Osteoblast (primary cell): Measurements from ENCODE around the gene FMN1. TPM values are rescaled to one million over a fixed set of nuclear protein-coding genes. Genes with fewer than 3 reads are reported as not detected.
A peak's percentile ranks its signal among the peaks of the same experiment; 100 is the strongest.

ENCODE experiments used
- DNase-seq: peaks from one replicate; pipeline ENCODE4 v3.0.0; 2011; ENCODE audit warnings: low spot score, mixed read lengths; ENCODE audit not compliant: insufficient read length; ENCODE audit errors: missing footprints
- H2AFZ ChIP-seq: 2 replicates; pipeline ENCODE4 v1.6.0; 2011; ENCODE audit warnings: mild to moderate bottlenecking, low read length
- H3K27ac ChIP-seq: 2 replicates; pipeline ENCODE4 v1.5.1; 2011; ENCODE audit warnings: mild to moderate bottlenecking, low read depth, low read length, moderate library complexity
- H3K27me3 ChIP-seq: 2 replicates; pipeline ENCODE4 v1.6.0; 2012; ENCODE audit warnings: mild to moderate bottlenecking, control low read depth, inconsistent platforms, low read length, moderate library complexity; ENCODE audit not compliant: insufficient read depth
- H3K36me3 ChIP-seq: 2 replicates; pipeline ENCODE4 v1.5.1; 2011; ENCODE audit warnings: mild to moderate bottlenecking, low read length, control low read depth, moderate library complexity; ENCODE audit not compliant: insufficient read depth
- H3K4me1 ChIP-seq: 2 replicates; pipeline ENCODE4 v1.5.1; 2011; ENCODE audit warnings: mild to moderate bottlenecking, low read length, control low read depth, moderate library complexity; ENCODE audit not compliant: insufficient read depth
- H3K4me2 ChIP-seq: 2 replicates; pipeline ENCODE4 v1.6.0; 2011; ENCODE audit warnings: mild to moderate bottlenecking, low read length; ENCODE audit not compliant: insufficient read depth
- H3K4me3 ChIP-seq: fragments of 200-600 bp; sonication (generic); 3 replicates; pipeline ENCODE4 v1.5.1; 2012; ENCODE audit warnings: mild to moderate bottlenecking, low read length, inconsistent platforms; ENCODE audit not compliant: insufficient read depth
- H3K79me2 ChIP-seq: 2 replicates; pipeline ENCODE4 v1.6.0; 2012; ENCODE audit warnings: mild to moderate bottlenecking, low read length, control low read depth, inconsistent platforms; ENCODE audit not compliant: insufficient read depth
- H3K9me3 ChIP-seq: 2 replicates; pipeline ENCODE4 v1.5.1; 2011; ENCODE audit warnings: low read depth, low read length, control low read depth
- H4K20me1 ChIP-seq: 2 replicates; pipeline ENCODE4 v1.6.0; 2012; ENCODE audit warnings: mild to moderate bottlenecking, low read length, control low read depth; ENCODE audit not compliant: insufficient read depth
- CTCF ChIP-seq: IDR thresholded peaks from 2 replicates; pipeline ENCODE4 v1.5.1; 2011; ENCODE audit warnings: mild to moderate bottlenecking, low read depth, low read length, moderate library complexity; ENCODE audit errors: extremely low read depth
- total RNA-seq: library from RNA; depleted of rRNA; stranded (reverse); fragments of >200 nt; gene quantifications from 2 replicates; pipeline ENCODE4 v1.2.3, GENCODE V29; 2012

Gene FMN1
- total RNA-seq, 1 donor = 9.0 TPM

DNA sequence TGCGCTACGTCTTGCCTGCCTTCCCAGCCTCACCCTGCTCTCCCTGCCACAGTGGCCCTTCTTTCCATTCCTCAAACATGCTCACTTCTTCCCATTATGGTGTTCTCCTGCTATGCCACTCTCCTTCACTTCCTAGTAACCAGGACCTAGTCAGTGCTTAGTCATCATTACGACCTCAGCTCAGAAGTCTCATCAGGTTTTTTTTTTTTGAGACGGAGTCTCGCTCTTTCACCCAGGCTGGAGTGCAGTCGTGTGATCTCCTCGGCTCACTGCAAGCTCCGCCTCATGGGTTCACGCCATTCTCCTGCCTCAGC, 327.2 kb downstream of the FMN1 start:
- peak; percentile 72 for DNase-seq
- no peaks in the 10 kb centered on the region for H3K9me3 ChIP-seq
- H3K27me3 ChIP-seq = no peaks in the 10 kb centered on the region
- peaks cover 3% of the 10 kb centered on the region for H3K36me3 ChIP-seq
- peak overlapping the region; percentile 98 for H3K27ac ChIP-seq
- TF ChIP-seq CTCF = no peak
- H2AFZ ChIP-seq = peak overlapping the region; percentile 11
- peaks cover 51% of the 10 kb centered on the region for H3K4me1 ChIP-seq
- no peaks in the 10 kb centered on the region for H4K20me1 ChIP-seq
- H3K4me3 ChIP-seq = no peak overlapping the region
- peak overlapping the region; percentile 23 for H3K4me2 ChIP-seq
- H3K79me2 ChIP-seq = no peaks in the 10 kb centered on the region

- H2AFZ ChIP-seq = peak overlapping the region; percentile 11
- H4K20me1 ChIP-seq = no peaks in the 10 kb centered on the region
- DNase-seq = no peak
These were observed 327.8 kb downstream of the FMN1 start for GRCh38 chr15:32866454-32867312.

DNA sequence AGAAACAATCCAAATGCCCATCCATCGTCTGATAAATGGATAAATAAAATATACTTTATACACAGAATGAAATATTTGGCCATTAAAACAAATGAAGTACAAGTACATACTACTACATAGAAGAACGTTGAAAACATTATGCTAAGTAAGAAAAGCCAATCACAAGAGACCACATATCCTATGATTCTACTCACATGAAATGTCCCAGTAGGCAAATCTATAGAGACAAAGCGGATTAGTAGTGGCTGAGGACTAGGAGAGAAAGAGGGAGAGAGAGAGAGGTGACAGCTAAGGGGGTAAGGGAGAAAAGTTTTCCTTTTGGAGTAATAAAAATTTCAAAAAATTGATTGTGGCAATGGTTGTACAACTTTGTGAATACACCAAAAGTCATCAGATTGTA, 329.7 kb downstream of the FMN1 start:
- Histone ChIP-seq H3K4me3 (no peak overlapping the region), H2AFZ (no peak overlapping the region), H3K9me3 (no peaks in the 10 kb centered on the region), H3K4me1 (peaks cover 47% of the 10 kb centered on the region), H3K79me2 (no peaks in the 10 kb centered on the region), H3K4me2 (no peak overlapping the region), H3K27me3 (no peaks in the 10 kb centered on the region), H4K20me1 (no peaks in the 10 kb centered on the region), H3K36me3 (no peaks in the 10 kb centered on the region), H3K27ac (peak overlapping the region; percentile 44)
- no peak for DNase-seq
- no peak for TF ChIP-seq CTCF

More at GRCh38 chr15:32866454-32867312, 327.8 kb downstream of the FMN1 start:
- no peaks in the 10 kb centered on the region for H3K9me3 ChIP-seq
- H3K4me3 ChIP-seq = no peak overlapping the region
- no peaks in the 10 kb centered on the region for H3K79me2 ChIP-seq
- no peaks in the 10 kb centered on the region for H3K27me3 ChIP-seq
- peaks cover 2% of the 10 kb centered on the region for H3K36me3 ChIP-seq
- H3K4me1 ChIP-seq = peaks cover 51% of the 10 kb centered on the region
- H3K27ac ChIP-seq = peak overlapping the region; percentile 98
- TF ChIP-seq CTCF = no peak
- H3K4me2 ChIP-seq = peak overlapping the region; percentile 23

DNA sequence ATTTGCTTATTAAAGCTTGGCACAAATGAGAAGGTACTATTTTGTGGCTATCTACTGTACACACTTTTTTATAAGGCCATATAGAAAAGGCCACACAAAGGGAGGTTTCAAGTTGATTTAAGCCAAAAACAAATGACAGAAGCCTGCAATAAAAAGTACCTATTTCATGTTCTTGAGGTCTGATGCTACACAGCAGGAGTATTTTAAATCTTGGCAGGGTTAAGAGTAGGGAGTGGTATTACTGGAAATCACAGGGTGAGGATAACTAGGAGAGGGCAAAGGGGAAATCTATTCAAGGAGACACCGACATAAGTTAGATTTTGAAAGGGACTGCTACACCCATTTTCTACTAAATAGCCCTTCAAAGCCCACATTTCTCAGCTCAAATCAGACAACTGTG, 330.5 kb downstream of the FMN1 start:
- no peaks in the 10 kb centered on the region for H3K79me2 ChIP-seq
- peak overlapping the region; percentile 44 for H3K27ac ChIP-seq
- H3K27me3 ChIP-seq = no peaks in the 10 kb centered on the region
- no peak overlapping the region for H2AFZ ChIP-seq
- H3K4me3 ChIP-seq = no peak overlapping the region
- H4K20me1 ChIP-seq = no peaks in the 10 kb centered on the region
- no peaks in the 10 kb centered on the region for H3K9me3 ChIP-seq
- H3K4me2 ChIP-seq = no peak overlapping the region
- DNase-seq = no peak
- no peaks in the 10 kb centered on the region for H3K36me3 ChIP-seq
- peaks cover 43% of the 10 kb centered on the region for H3K4me1 ChIP-seq
- no peak for TF ChIP-seq CTCF
